ENCODE measurements around the gene POLR2E. TPM values are rescaled to one million over a fixed set of nuclear protein-coding genes. Genes with fewer than 3 reads are reported as not detected.

Gene POLR2E
- total and polyA plus RNA-seq, 2 of the 13 experiments (the other 11 are each of a cell fraction or from before 2014, with no cell fraction given), result 140 to 272 TPM

GRCh38 chr19:1103708-1104310, 8.6 kb upstream of the POLR2E start, which contains the start of gene GPX4 (continued):
- TF ChIP-seq FOXK1 (CRISPR knock-in tag; IDR thresholded peaks at IDR 0.05; ENCODE audit: borderline replicate concordance, low read depth) (0 out of 2 replicates have a peak, but pooled peaks have one; percentile 40), HDAC6 (IDR thresholded peaks at IDR 0.05; ENCODE audit: low read depth, low read length) (no peak), ZNF510 (CRISPR knock-in tag; IDR thresholded peaks at IDR 0.05; ENCODE audit: low read depth) (no peak), CHD4 (IDR thresholded peaks at IDR 0.05; ENCODE audit: borderline replicate concordance, low read length) (no peak), PRDM10 (CRISPR knock-in tag; IDR thresholded peaks at IDR 0.05; ENCODE audit: low read depth) (no peak), ZBTB40 (IDR thresholded peaks at IDR 0.05) (no peak), ZBTB40 (CRISPR knock-in tag; IDR thresholded peaks at IDR 0.05) (peak; percentile 56; the same call in 1 of the 2 replicates), HMGXB4 (CRISPR knock-in tag; IDR thresholded peaks at IDR 0.05; ENCODE audit: borderline replicate concordance in 1 of 2, low read depth in 1 of 2) (peak; percentile 57 to 72; a peak in 3 of 4 replicates), BRCA1 (CRISPR knock-in tag; IDR thresholded peaks at IDR 0.05) (no peak), NR3C1 (CRISPR knock-in tag; IDR thresholded peaks at IDR 0.05) (no peak), ZFAT (CRISPR knock-in tag; conservative IDR thresholded peaks at IDR 0.05) (no peak), ZNF251 (CRISPR knock-in tag; IDR thresholded peaks at IDR 0.05) (no peak), SIN3A (IDR thresholded peaks at IDR 0.05; ENCODE audit: borderline replicate concordance, low read depth, low read length) (peak; percentile 65; the same call in 1 of the 2 replicates)
